GM12872 (cell line): ENCODE data around the gene MEGF9.

ENCODE experiments used
- TF ChIP-seq, protein P1 (sequence below): IDR thresholded peaks from 3 replicates; pipeline ENCODE4 v1.5.1; 2011; ENCODE audit warnings: low read depth, mild to moderate bottlenecking, low read length, moderate library complexity; ENCODE audit not compliant: insufficient read depth

MEGF9 gene

DNA sequence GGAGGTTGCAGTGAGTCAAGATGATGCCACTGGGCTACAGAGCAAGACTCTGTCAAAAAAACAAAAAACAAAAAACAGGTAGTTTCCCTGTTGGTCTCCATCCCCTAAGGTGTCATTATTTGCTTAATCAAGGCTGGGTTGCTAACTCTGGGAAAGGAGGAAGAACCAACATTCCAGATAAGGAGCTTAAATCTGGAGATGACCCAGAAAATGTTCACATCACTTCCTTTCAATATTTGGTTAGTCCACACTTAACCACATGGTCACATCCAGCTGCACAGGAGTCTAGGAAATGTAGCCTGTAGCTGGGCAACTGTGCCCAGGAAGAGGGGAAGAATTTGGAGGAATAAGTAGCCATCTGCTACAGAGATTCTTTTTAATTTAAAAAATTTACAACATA is 25.9 kb upstream of the MEGF9 start:
- TF ChIP-seq, protein P1, sequence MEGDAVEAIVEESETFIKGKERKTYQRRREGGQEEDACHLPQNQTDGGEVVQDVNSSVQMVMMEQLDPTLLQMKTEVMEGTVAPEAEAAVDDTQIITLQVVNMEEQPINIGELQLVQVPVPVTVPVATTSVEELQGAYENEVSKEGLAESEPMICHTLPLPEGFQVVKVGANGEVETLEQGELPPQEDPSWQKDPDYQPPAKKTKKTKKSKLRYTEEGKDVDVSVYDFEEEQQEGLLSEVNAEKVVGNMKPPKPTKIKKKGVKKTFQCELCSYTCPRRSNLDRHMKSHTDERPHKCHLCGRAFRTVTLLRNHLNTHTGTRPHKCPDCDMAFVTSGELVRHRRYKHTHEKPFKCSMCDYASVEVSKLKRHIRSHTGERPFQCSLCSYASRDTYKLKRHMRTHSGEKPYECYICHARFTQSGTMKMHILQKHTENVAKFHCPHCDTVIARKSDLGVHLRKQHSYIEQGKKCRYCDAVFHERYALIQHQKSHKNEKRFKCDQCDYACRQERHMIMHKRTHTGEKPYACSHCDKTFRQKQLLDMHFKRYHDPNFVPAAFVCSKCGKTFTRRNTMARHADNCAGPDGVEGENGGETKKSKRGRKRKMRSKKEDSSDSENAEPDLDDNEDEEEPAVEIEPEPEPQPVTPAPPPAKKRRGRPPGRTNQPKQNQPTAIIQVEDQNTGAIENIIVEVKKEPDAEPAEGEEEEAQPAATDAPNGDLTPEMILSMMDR: no peak

DNA sequence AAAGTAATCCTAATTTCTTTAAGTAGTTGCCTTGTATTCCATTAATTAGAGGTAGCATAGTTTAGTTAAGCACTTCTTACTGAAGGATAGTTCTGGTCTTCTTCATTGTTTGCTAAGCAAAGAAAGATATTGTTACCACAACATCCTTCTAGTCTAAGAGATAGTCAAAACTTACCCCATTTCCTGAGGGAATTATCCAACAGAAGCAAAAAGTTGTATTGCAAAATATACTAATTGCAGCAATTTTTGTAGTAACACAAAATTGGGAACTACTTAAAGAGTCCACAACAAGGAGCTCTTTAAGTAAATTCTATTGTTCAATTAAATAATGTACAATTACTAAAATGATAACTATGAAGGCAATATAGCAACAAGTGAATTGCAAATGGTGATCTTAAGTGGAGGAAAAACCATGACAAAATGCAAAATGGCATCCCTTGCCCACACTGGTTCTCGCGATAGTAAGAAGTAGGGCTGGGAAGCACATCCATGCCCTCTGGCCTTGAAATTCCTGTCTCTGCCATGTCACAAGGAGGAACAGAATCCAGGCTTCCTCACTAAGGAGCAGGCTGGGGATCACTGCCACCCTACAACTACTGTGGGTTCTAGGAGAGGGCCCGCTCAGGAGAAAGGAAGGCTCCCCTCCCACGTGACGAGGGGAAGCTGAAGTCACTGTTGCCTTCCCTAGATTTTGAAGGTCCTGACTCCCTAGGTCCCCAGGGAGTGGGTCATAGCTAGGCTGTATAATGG is 23.3 kb upstream of the MEGF9 start:
- TF ChIP-seq, protein P1: no peak

DNA sequence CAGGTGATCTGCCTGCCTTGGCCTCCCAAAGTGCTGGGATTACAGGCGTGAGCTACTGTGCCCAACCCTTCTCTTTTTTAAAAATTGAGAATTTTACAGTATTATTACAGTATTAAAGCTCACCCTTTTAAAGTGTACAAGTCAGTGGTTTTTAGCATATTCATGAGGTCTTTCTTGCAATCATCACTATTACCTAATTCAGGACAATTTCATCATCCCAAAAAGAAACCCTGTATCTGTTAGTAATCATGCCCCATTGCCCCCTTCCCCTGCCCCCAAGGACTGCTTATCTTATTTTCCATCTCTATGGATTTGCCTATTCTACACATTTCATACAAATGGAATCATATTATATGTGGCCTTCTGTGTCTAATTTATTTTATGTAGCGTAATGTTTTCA is 22.6 kb upstream of the MEGF9 start:
- TF ChIP-seq, protein P1: no peak

DNA sequence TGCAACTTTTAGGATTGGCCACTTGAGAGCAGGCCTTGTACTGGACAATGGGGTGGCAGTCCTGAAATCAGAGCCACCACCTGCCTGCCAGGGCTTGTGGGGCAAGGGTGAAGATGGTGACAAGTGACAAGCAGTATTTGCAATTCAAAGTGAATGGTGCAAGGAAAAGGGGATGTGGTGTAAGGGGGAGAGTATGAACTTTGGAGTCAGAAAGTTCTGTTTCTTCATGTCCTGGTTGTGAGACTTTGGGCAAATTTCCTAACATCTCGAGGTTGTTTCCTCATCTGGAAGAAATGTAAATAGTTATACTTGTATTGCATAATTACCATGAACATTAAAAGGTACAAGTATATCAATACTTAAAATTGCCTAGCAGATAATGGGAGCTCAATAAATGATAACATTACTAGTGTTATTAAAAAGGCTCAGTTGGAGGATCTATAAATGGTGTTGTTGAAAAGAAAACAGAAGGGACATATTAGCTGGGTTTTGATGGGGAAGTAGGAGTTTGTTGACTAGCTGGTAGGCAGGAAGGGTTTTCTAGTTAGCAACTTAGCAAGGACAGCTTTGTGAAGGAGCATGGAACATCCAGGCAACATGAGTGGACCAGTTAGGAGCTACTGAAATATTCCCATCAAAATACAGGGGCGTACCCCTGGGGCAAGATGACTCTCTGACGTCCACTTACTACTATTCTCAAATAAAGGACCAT is 21.3 kb upstream of the MEGF9 start:
- TF ChIP-seq, protein P1: no peak

DNA sequence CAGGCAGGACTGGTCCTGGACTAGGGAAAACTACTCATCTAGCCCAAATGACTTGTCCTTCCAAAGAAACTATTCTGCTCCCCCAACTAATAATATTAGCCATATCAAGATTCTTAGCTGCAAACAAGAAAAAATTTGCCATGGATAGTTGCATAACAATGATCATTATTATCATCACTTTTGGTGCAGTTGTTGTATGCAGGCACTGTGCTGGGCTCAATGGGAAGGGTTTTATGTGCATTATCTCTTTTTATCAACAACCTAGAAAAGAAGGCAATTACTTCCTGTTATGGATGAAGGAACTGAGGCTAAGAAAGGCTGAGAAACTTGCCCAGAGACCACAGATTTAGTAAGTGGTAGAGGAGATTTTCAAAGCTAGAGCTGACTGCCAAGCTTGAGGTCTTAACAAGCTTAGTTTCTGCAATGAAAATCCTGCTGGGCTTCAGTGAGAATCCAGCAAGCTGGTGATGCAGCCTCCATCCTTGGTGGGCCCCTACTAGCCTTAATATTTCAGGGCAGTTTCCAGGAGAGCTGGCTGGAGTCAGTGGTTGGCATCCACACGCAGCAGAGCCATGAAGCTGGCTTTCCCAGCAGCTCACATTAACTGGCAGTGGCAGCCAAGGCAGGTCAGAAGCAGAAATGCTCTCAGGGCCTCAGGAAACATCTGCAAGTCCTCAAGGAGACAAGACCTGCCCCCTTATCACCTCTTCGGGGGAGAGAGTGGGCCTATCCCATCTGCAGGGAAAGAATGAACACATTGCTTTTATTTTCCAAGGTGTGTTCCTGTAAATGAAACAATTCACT is 20.5 kb upstream of the MEGF9 start:
- TF ChIP-seq, protein P1: no peak

DNA sequence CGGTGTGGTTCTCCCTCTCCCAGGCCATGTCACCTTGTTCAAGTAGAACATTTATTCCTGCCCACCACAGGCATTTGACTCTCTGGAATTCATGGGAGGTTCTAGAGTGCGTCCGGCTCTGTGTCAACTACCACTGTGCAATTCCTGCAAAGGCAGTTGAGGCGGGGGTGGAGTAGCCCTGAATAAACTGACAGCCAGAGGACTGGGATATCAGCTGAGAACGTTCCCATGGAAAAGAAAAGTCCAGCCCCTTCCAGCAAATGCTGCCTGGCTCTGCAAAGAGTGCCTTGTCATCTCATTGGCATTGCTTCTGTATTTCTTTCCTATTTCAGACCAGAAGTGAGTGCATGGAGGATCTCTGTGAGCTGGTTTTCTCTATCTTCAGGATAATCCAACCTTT is 18.9 kb upstream of the MEGF9 start:
- TF ChIP-seq, protein P1: no peak
